ENCODE data around the gene GSTA3.

GRCh38 chr6:52955871-52956270 lies 46.4 kb upstream of the GSTA3 start:
- no peak for TF ChIP-seq GATA3 (IDR thresholded peaks at IDR 0.05; ENCODE audit: low read depth, low read length)
- TF ChIP-seq GATA2 (IDR thresholded peaks at IDR 0.05; ENCODE audit: low read depth, low read length) = no peak

Data from SH-SY5Y (cell line).